Measurements from ENCODE around the gene HAUS7. TPM values are rescaled to one million over a fixed set of nuclear protein-coding genes. Genes with fewer than 3 reads are reported as not detected.

Gene HAUS7
- total and polyA plus RNA-seq, 2 experiments from 2014 or later = 59.8 to 77.9 TPM

DNA sequence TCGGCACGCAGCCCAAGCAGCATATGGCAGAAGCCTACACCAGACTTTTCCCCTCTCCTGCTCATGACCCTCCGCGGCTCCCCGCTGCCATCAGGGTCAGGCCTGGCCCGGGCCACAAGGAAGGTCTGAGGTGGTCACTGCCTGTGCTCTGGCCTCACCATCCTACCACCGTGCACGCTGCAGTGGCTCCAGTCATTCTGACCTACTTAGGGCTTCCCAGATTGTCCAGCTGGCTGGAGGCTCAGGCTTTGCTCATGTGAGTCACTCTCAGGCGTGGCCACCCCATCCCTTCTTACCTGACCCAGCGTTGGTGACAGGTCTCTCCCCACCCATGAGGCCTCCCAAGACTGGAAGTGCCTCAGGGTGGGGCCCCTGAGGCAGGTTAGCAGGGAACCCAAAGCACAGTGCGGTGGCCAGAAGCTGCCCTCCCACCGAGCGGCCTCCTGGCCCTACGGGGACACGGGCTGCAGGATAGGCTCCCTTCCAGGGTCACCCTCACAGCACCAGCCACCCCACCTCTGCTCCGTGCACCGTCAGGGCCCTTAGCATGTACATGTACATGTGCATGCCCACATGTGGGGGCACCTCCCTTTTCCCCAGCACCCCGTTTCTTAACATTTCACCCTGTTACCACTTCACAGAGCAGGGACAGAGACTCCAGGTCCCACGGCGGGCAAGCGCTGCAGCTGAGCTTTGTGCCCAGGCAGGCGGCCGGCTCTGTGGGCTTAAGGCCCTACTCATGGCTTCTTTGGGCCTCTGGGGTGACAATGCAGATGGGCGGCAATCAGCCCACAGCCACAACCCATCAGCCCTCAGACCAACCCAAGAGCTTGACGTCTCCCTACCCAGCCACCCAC is 26.7 kb downstream of the HAUS7 start:
- no peak overlapping the region for H3K4me2 ChIP-seq
- H4K20me1 ChIP-seq (replicated peaks; ENCODE audit: insufficient read depth) = no peaks in the 10 kb centered on the region
- Mint-ChIP-seq H3K4me3 (no peak overlapping the region), H3K27me3 (ENCODE audit: insufficient read depth, low read depth, poor library complexity) (peaks cover 5% of the 10 kb centered on the region), H3K27ac (no peak overlapping the region), H3K36me3 (ENCODE audit: low read depth) (no peaks in the 10 kb centered on the region), H3K9me3 (no peaks in the 10 kb centered on the region), H3K4me1 (no peaks in the 10 kb centered on the region)
- no peaks in the 10 kb centered on the region for H3K4me1 ChIP-seq (ENCODE audit: insufficient read depth)
- H3K4me3 ChIP-seq = no peak overlapping the region
- no peaks in the 10 kb centered on the region for H3K79me2 ChIP-seq (replicated peaks; ENCODE audit: insufficient read depth)
- no peak for ATAC-seq
- DNase-seq (ENCODE audit: low spot score) = no peak
- H2AFZ ChIP-seq = no peak overlapping the region
- H3K27ac ChIP-seq (ENCODE audit: low read depth) = no peak overlapping the region
- no peaks in the 10 kb centered on the region for H3K27me3 ChIP-seq (ENCODE audit: insufficient read depth)
- TF ChIP-seq CREB1 (CRISPR knock-in tag; IDR thresholded peaks at IDR 0.05; ENCODE audit: low read depth) (no peak), JUNB (IDR thresholded peaks at IDR 0.05; ENCODE audit: unreplicated experiment) (no peak), EZH2phosphoT487 (IDR thresholded peaks at IDR 0.05; ENCODE audit: unreplicated experiment) (no peak)
- H3K36me3 ChIP-seq (ENCODE audit: insufficient read depth) = no peaks in the 10 kb centered on the region
- H3K9me2 ChIP-seq (ENCODE audit: insufficient read depth) = no peaks in the 10 kb centered on the region
- no peaks in the 10 kb centered on the region for H3F3A ChIP-seq (replicated peaks; ENCODE audit: low read depth)

DNA sequence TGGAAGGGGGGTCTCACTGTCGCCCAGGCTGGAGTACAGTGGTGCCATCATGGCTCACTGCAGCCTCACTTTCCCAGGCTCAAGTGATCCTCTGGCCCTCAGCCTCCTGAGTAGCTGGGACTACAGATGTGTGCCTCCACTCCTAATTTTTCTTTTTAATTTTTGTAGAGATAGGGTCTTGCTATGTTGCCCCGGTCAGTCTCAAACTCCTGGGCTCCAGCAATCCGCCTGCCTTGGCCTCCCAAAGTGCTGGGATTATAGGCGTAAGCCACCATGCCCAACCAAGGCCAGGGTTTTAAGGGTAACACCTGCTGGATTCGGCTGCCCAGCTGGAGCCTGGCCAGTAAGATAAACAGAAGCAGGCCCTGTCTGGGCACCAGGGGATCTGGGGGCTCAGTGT is 27.9 kb downstream of the HAUS7 start:
- no peaks in the 10 kb centered on the region for H3K9me3 Mint-ChIP-seq
- TF ChIP-seq ZNF331 (CRISPR knock-in tag; IDR thresholded peaks at IDR 0.05; ENCODE audit: low read depth) = no peak
- TF ChIP-seq ZNF114 (CRISPR knock-in tag; IDR thresholded peaks at IDR 0.05) = no peak
- TF ChIP-seq STAT1 (IDR thresholded peaks at IDR 0.05; ENCODE audit: unreplicated experiment) = no peak
- no peak for TF ChIP-seq REST (IDR thresholded peaks at IDR 0.05; ENCODE audit: unreplicated experiment)
- no peak for TF ChIP-seq JUNB (IDR thresholded peaks at IDR 0.05; ENCODE audit: unreplicated experiment)
- TF ChIP-seq EZH2 (IDR thresholded peaks at IDR 0.05; ENCODE audit: low read depth, unreplicated experiment) = no peak
- TF ChIP-seq NANOG (IDR thresholded peaks at IDR 0.05; ENCODE audit: borderline replicate concordance) = no peak
- TF ChIP-seq, protein P1, sequence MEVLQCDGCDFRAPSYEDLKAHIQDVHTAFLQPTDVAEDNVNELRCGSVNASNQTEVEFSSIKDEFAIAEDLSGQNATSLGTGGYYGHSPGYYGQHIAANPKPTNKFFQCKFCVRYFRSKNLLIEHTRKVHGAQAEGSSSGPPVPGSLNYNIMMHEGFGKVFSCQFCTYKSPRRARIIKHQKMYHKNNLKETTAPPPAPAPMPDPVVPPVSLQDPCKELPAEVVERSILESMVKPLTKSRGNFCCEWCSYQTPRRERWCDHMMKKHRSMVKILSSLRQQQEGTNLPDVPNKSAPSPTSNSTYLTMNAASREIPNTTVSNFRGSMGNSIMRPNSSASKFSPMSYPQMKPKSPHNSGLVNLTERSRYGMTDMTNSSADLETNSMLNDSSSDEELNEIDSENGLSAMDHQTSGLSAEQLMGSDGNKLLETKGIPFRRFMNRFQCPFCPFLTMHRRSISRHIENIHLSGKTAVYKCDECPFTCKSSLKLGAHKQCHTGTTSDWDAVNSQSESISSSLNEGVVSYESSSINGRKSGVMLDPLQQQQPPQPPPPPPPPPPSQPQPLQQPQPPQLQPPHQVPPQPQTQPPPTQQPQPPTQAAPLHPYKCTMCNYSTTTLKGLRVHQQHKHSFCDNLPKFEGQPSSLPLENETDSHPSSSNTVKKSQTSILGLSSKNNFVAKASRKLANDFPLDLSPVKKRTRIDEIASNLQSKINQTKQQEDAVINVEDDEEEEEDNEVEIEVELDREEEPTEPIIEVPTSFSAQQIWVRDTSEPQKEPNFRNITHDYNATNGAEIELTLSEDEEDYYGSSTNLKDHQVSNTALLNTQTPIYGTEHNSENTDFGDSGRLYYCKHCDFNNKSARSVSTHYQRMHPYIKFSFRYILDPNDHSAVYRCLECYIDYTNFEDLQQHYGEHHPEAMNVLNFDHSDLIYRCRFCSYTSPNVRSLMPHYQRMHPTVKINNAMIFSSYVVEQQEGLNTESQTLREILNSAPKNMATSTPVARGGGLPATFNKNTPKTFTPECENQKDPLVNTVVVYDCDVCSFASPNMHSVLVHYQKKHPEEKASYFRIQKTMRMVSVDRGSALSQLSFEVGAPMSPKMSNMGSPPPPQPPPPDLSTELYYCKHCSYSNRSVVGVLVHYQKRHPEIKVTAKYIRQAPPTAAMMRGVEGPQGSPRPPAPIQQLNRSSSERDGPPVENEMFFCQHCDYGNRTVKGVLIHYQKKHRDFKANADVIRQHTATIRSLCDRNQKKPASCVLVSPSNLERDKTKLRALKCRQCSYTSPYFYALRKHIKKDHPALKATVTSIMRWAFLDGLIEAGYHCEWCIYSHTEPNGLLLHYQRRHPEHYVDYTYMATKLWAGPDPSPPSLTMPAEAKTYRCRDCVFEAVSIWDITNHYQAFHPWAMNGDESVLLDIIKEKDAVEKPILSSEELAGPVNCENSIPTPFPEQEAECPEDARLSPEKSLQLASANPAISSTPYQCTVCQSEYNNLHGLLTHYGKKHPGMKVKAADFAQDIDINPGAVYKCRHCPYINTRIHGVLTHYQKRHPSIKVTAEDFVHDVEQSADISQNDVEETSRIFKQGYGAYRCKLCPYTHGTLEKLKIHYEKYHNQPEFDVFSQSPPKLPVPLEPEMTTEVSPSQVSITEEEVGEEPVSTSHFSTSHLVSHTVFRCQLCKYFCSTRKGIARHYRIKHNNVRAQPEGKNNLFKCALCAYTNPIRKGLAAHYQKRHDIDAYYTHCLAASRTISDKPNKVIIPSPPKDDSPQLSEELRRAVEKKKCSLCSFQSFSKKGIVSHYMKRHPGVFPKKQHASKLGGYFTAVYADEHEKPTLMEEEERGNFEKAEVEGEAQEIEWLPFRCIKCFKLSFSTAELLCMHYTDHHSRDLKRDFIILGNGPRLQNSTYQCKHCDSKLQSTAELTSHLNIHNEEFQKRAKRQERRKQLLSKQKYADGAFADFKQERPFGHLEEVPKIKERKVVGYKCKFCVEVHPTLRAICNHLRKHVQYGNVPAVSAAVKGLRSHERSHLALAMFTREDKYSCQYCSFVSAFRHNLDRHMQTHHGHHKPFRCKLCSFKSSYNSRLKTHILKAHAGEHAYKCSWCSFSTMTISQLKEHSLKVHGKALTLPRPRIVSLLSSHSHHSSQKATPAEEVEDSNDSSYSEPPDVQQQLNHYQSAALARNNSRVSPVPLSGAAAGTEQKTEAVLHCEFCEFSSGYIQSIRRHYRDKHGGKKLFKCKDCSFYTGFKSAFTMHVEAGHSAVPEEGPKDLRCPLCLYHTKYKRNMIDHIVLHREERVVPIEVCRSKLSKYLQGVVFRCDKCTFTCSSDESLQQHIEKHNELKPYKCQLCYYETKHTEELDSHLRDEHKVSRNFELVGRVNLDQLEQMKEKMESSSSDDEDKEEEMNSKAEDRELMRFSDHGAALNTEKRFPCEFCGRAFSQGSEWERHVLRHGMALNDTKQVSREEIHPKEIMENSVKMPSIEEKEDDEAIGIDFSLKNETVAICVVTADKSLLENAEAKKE (CRISPR knock-in tag; IDR thresholded peaks at IDR 0.05) = no peak

More for the DNA sequence above, 27.9 kb downstream of the HAUS7 start:
- Histone ChIP-seq H3K36me3 (ENCODE audit: insufficient read depth) (no peaks in the 10 kb centered on the region), H3K27me3 (ENCODE audit: insufficient read depth) (no peaks in the 10 kb centered on the region), H4K20me1 (replicated peaks; ENCODE audit: insufficient read depth) (no peaks in the 10 kb centered on the region), H3K9me2 (ENCODE audit: insufficient read depth) (no peaks in the 10 kb centered on the region), H3K79me2 (replicated peaks; ENCODE audit: insufficient read depth) (no peaks in the 10 kb centered on the region), H3K4me1 (ENCODE audit: insufficient read depth) (no peaks in the 10 kb centered on the region), H3K4me2 (no peak overlapping the region), H3K27ac (ENCODE audit: low read depth) (no peak overlapping the region), H3F3A (replicated peaks; ENCODE audit: low read depth) (no peaks in the 10 kb centered on the region), H2AFZ (no peak overlapping the region), H3K4me3 (no peak overlapping the region)
- Mint-ChIP-seq H3K27me3 (ENCODE audit: insufficient read depth, low read depth, poor library complexity) (peaks cover 3% of the 10 kb centered on the region), H3K27ac (no peak overlapping the region), H3K4me1 (no peaks in the 10 kb centered on the region), H3K4me3 (no peak overlapping the region), H3K36me3 (ENCODE audit: low read depth) (no peaks in the 10 kb centered on the region)
- ATAC-seq = no peak
- no peak for DNase-seq (ENCODE audit: low spot score)

Measured in GM23338 (cell line).